ENCODE data around the gene NTRK2. TPM values are rescaled to one million over a fixed set of nuclear protein-coding genes. Genes with fewer than 3 reads are reported as not detected.

NTRK2 gene
- total RNA-seq, 4 donors from 2014 or later = 1.1 to 7.3 (median 1.5) TPM

- in situ Hi-C loops (cut with MboI; ENCODE audit: low sequenced_read_pairs in 4 of 4) = no loop called here
- no peaks in the 10 kb centered on the region for H3K36me3 ChIP-seq
- H3K27ac ChIP-seq = no peak overlapping the region
- no peaks in the 10 kb centered on the region for H3K4me1 ChIP-seq
- intact Hi-C loops (cut with DNase I; ENCODE audit: low total_unique reads) = no loop called here
- H3K9me3 ChIP-seq = no peaks in the 10 kb centered on the region
- H3K27me3 ChIP-seq = no peaks in the 10 kb centered on the region
- no peak for DNase-seq
- TF ChIP-seq POLR2A (IDR thresholded peaks at IDR 0.05) = no peak
- TF ChIP-seq CTCF (IDR thresholded peaks at IDR 0.05 in 4 of 5, conservative IDR thresholded peaks at IDR 0.05 in 1 of 5) = no peak
- ATAC-seq = no peak
- H3K4me3 ChIP-seq = no peak overlapping the region
Observed at GRCh38 chr9:84996029-84996428, 326.5 kb downstream of the NTRK2 start.

GRCh38 chr9:84996716-84997115, 327.2 kb downstream of the NTRK2 start:
- DNase-seq (no peak), ATAC-seq (no peak)
- in situ Hi-C loops (cut with MboI; ENCODE audit: low sequenced_read_pairs in 4 of 4) (no loop called here), intact Hi-C loops (cut with DNase I; ENCODE audit: low total_unique reads) (no loop called here)
- Histone ChIP-seq H3K27ac (no peak overlapping the region), H3K36me3 (no peaks in the 10 kb centered on the region), H3K4me3 (no peak overlapping the region), H3K27me3 (no peaks in the 10 kb centered on the region), H3K4me1 (no peaks in the 10 kb centered on the region), H3K9me3 (no peaks in the 10 kb centered on the region)
- TF ChIP-seq CTCF (IDR thresholded peaks at IDR 0.05 in 4 of 5, conservative IDR thresholded peaks at IDR 0.05 in 1 of 5) (no peak), POLR2A (IDR thresholded peaks at IDR 0.05) (no peak)

GRCh38 chr9:84997472-84997871, 327.9 kb downstream of the NTRK2 start:
- in situ Hi-C loops (cut with MboI; ENCODE audit: low sequenced_read_pairs in 4 of 4) = no loop called here
- no peak for DNase-seq
- ATAC-seq = no peak
- Histone ChIP-seq H3K4me1 (no peaks in the 10 kb centered on the region), H3K9me3 (no peaks in the 10 kb centered on the region), H3K36me3 (no peaks in the 10 kb centered on the region), H3K27ac (no peak overlapping the region), H3K27me3 (no peaks in the 10 kb centered on the region), H3K4me3 (no peak overlapping the region)
- TF ChIP-seq POLR2A (IDR thresholded peaks at IDR 0.05) (no peak), CTCF (IDR thresholded peaks at IDR 0.05 in 4 of 5, conservative IDR thresholded peaks at IDR 0.05 in 1 of 5) (no peak)
- intact Hi-C loops (cut with DNase I; ENCODE audit: low total_unique reads) = no loop called here

GRCh38 chr9:84998639-84999038, 329.1 kb downstream of the NTRK2 start:
- no peaks in the 10 kb centered on the region for H3K27me3 ChIP-seq
- no peak overlapping the region for H3K27ac ChIP-seq
- no peak overlapping the region for H3K4me3 ChIP-seq
- no peak for DNase-seq
- in situ Hi-C loops (cut with MboI; ENCODE audit: low sequenced_read_pairs in 4 of 4) = no loop called here
- intact Hi-C loops (cut with DNase I; ENCODE audit: low total_unique reads) = no loop called here
- no peak for ATAC-seq
- no peaks in the 10 kb centered on the region for H3K9me3 ChIP-seq
- no peaks in the 10 kb centered on the region for H3K4me1 ChIP-seq
- no peak for TF ChIP-seq POLR2A (IDR thresholded peaks at IDR 0.05)
- no peak for TF ChIP-seq CTCF (IDR thresholded peaks at IDR 0.05 in 4 of 5, conservative IDR thresholded peaks at IDR 0.05 in 1 of 5)
- no peaks in the 10 kb centered on the region for H3K36me3 ChIP-seq

GRCh38 chr9:84999788-85000187, 330.3 kb downstream of the NTRK2 start:
- ATAC-seq (no peak), DNase-seq (no peak)
- intact Hi-C loops (cut with DNase I; ENCODE audit: low total_unique reads) (no loop called here), in situ Hi-C loops (cut with MboI; ENCODE audit: low sequenced_read_pairs in 4 of 4) (no loop called here)
- H3K4me3 ChIP-seq = no peak overlapping the region
- no peak overlapping the region for H3K27ac ChIP-seq
- TF ChIP-seq CTCF (IDR thresholded peaks at IDR 0.05 in 4 of 5, conservative IDR thresholded peaks at IDR 0.05 in 1 of 5) (no peak), POLR2A (IDR thresholded peaks at IDR 0.05) (no peak)
- H3K27me3 ChIP-seq = no peaks in the 10 kb centered on the region
- no peaks in the 10 kb centered on the region for H3K9me3 ChIP-seq
- no peaks in the 10 kb centered on the region for H3K4me1 ChIP-seq
- H3K36me3 ChIP-seq = no peaks in the 10 kb centered on the region
